ENCODE results near the gene FGF11. TPM values are rescaled to one million over a fixed set of nuclear protein-coding genes. Genes with fewer than 3 reads are reported as not detected.

The FGF11 gene
- total and polyA plus RNA-seq, 2 of the 4 experiments (the other 2 are of a cell fraction): 0.18 to 1.1 TPM

- TF ChIP-seq RFX5 (IDR thresholded peaks at IDR 0.05; ENCODE audit: low read depth, low read length): no peak
- TF ChIP-seq FOS (IDR thresholded peaks at IDR 0.05; ENCODE audit: low read depth, low read length): no peak
- no peak for TF ChIP-seq MAFK (IDR thresholded peaks at IDR 0.05; ENCODE audit: low read depth, low read length)
Measured at GRCh38 chr17:7393613-7394451, 45.5 kb upstream of the FGF11 start (continued).

GRCh38 chr17:7394452-7395191, 44.7 kb upstream of the FGF11 start, which contains the start of gene PLSCR3:
TSS of gene PLSCR3 (minus strand) at chr17:7394525. CDS start at chr17:7394110, 415 bp downstream.
- intact Hi-C loops (cut with micrococcal nuclease): no loop called here
- no peak for TF ChIP-seq CEBPB (IDR thresholded peaks at IDR 0.05; ENCODE audit: low read depth, low read length)
- TF ChIP-seq CTCF (conservative IDR thresholded peaks at IDR 0.05; ENCODE audit: low read depth, low read length): peak; percentile 22; the same call in 1 of the 2 replicates
- TF ChIP-seq USF2 (IDR thresholded peaks at IDR 0.05; ENCODE audit: low read depth, low read length): peak; percentile 6; the same call in 1 of the 2 replicates
- TF ChIP-seq NFE2L2 (IDR thresholded peaks at IDR 0.05; ENCODE audit: low read depth, low read length): no peak
- TF ChIP-seq SMC3 (IDR thresholded peaks at IDR 0.05; ENCODE audit: low read depth, low read length): no peak
- no peak for TF ChIP-seq FOS (IDR thresholded peaks at IDR 0.05; ENCODE audit: low read depth, low read length)
- peak; percentile 69 for TF ChIP-seq MAFK (IDR thresholded peaks at IDR 0.05; ENCODE audit: low read depth, low read length)
- TF ChIP-seq MAZ (IDR thresholded peaks at IDR 0.05; ENCODE audit: borderline replicate concordance, low read depth, low read length): peak; percentile 62; the same call in 1 of the 2 replicates

More at GRCh38 chr17:7394452-7395191, 44.7 kb upstream of the FGF11 start, which contains the start of gene PLSCR3:
- peak within 1 kb of the TSS; percentile 61 for H3K56ac ChIP-seq (ENCODE audit: extremely low read depth, insufficient read depth, low read length)
- H3K4me3 ChIP-seq (ENCODE audit: insufficient read depth, low read depth, low read length): peak within 1 kb of the TSS; percentile 70
- H3K4ac ChIP-seq (ENCODE audit: low read depth, low read length): peak within 1 kb of the TSS; percentile 90
- peak within 1 kb of the TSS; percentile 79 for H3K23ac ChIP-seq (ENCODE audit: low read depth, low read length)
- no peaks in the 10 kb centered on the region for H3K27me3 ChIP-seq (ENCODE audit: control insufficient read depth, insufficient read depth, low read length)
- CTCF ChIA-PET: no interaction called here
- peak within 1 kb of the TSS; percentile 77 for H3K18ac ChIP-seq (ENCODE audit: low read depth, low read length)
- peak within 1 kb of the TSS; percentile 12; the same call in 1 of the 2 replicates for H2BK120ac ChIP-seq (ENCODE audit: low read depth, low read length)
- 0% methylated on average over 43 of the region's 71 CpGs; no CpG with 5 or more reads in 1 of the 2 experiments for WGBS, 2 experiments (ENCODE audit: extremely low coverage in 2 of 2, insufficient read length in 1 of 2)
- POLR2A ChIA-PET (ENCODE audit: unreplicated experiment): interaction anchor here (0.6 to 1.0 kb wide), 3 partner anchors 9 to 273 kb away, joined by 3 to 6 read pairs (median 5); partner anchors contain the start of gene TMEM256
- H4K5ac ChIP-seq (ENCODE audit: low read depth, low read length): peak within 1 kb of the TSS; percentile 86
- peak within 1 kb of the TSS; percentile 92 for H2AFZ ChIP-seq (replicated peaks; ENCODE audit: low read length, poor library complexity)
- H3K9ac ChIP-seq (ENCODE audit: low read depth, low read length): peak within 1 kb of the TSS; percentile 87
- H3K4me1 ChIP-seq (ENCODE audit: control insufficient read depth, insufficient read depth, low read length): peaks cover 8% of the 10 kb centered on the region
- peak; percentile 95 for ATAC-seq (ENCODE audit: low read depth)
- peak within 1 kb of the TSS; percentile 91 for H2BK5ac ChIP-seq (ENCODE audit: low read depth, low read length, poor library complexity, severe bottlenecking)
- H4K91ac ChIP-seq (ENCODE audit: insufficient read depth, low read depth, low read length): peak within 1 kb of the TSS; percentile 80
- peaks cover 28% of the 10 kb centered on the region for H3K36me3 ChIP-seq (ENCODE audit: control insufficient read depth, insufficient read depth, low read length)
- DNase-seq: peak; percentile 84
- BruUV-seq (replicated peaks): no TSS peak
- H4K8ac ChIP-seq (ENCODE audit: low read depth in 2 of 2, low read length in 2 of 2): peak within 1 kb of the TSS; percentile 89 to 96
- H2BK20ac ChIP-seq (ENCODE audit: low read depth, low read length): no peak within 1 kb of the TSS
- H2AK9ac ChIP-seq (replicated peaks; ENCODE audit: low read depth, low read length, poor library complexity): peak within 1 kb of the TSS; percentile 86
- peaks cover 7% of the 10 kb centered on the region; the same call in 1 of the 2 replicates for H3K9me1 ChIP-seq (ENCODE audit: insufficient read depth, low read length)
- in situ Hi-C loops (cut with MboI; ENCODE audit: low sequenced_read_pairs) (loop anchor here (5.0 kb wide), 1 partner anchor 37 kb away; the partner anchor contains the start of gene TMEM95), dilution Hi-C loops (cut with HindIII; ENCODE audit: low sequenced_read_pairs, unreplicated experiment) (no loop called here)
- no peaks in the 10 kb centered on the region for H4K20me1 ChIP-seq (ENCODE audit: insufficient read depth, low read length)
- H3K9me3 ChIP-seq (ENCODE audit: control insufficient read depth, insufficient read depth, low read length): no peaks in the 10 kb centered on the region
- H2AK5ac ChIP-seq (ENCODE audit: low read depth, low read length): peak within 1 kb of the TSS; percentile 93
- no peak within 1 kb of the TSS; the same call in 2 of the 3 replicates for H2BK15ac ChIP-seq (ENCODE audit: low read depth, low read length)
- peak within 1 kb of the TSS; percentile 93 for H3K14ac ChIP-seq (replicated peaks; ENCODE audit: low read depth, low read length)
- H3K4me2 ChIP-seq (ENCODE audit: low read depth, low read length): peak within 1 kb of the TSS; percentile 91
- peak within 1 kb of the TSS; percentile 92 for H3K27ac ChIP-seq (ENCODE audit: insufficient read depth, low read length)
- peaks cover 14 to 32% of the 10 kb centered on the region in 2 experiments for H3K79me1 ChIP-seq (ENCODE audit: low read depth in 1 of 2, low read length in 2 of 2)
